Activated CD4-positive, alpha-beta T cell treated with anti-CD3 and anti-CD28 coated beads for 36 hours (primary cell): ENCODE data around the gene ANKRD1. TPM values are rescaled to one million over a fixed set of nuclear protein-coding genes. Genes with fewer than 3 reads are reported as not detected.

ENCODE experiments used
- ATAC-seq: fragments of 200-7000 bp; cut with Tn5 transposase; one replicate; pipeline ENCODE4 v1.10.0; 2021; ENCODE audit warnings: mild to moderate bottlenecking, moderate library complexity
- CTCF ChIA-PET: fragments of 350-600 bp; sonication (Branson Sonifier 250); formaldehyde crosslinking; loops from one replicate; lab custom pipeline; 2021; ENCODE audit warnings: antibody characterized with exemption; lab: Charles Lee
- POLR2A ChIA-PET: fragments of 350-600 bp; sonication (Branson Sonifier 250); formaldehyde crosslinking; loops from one replicate; lab custom pipeline; 2021; ENCODE audit warnings: antibody characterized with exemption, inconsistent platforms; lab: Charles Lee
- DNase-seq: peaks from one replicate; pipeline ENCODE4 v3.0.0-alpha.2; 2020
- H3K27ac Mint-ChIP-seq: one replicate; pipeline ENCODE4 v1.8.0; 2021; ENCODE audit warnings: mixed read lengths
- H3K27me3 Mint-ChIP-seq: one replicate; pipeline ENCODE4 v1.8.0; 2021; ENCODE audit warnings: mixed read lengths
- H3K36me3 Mint-ChIP-seq: one replicate; pipeline ENCODE4 v1.8.0; 2021; ENCODE audit warnings: low read depth, mixed read lengths
- H3K4me1 Mint-ChIP-seq: one replicate; pipeline ENCODE4 v1.8.0; 2021; ENCODE audit warnings: mixed read lengths
- H3K4me3 Mint-ChIP-seq: one replicate; pipeline ENCODE4 v1.8.0; 2021; ENCODE audit warnings: mild to moderate bottlenecking, moderate library complexity, mixed read lengths
- H3K9me3 Mint-ChIP-seq: one replicate; pipeline ENCODE4 v1.8.0; 2021; ENCODE audit warnings: low read depth, mixed read lengths
- intact Hi-C, 2 experiments: fragments of 100-400 bp; cut with DNase I in 1 of 2; cut with micrococcal nuclease in 1 of 2; formaldehyde crosslinking; loops; one replicate each; pipeline versions ENCODE4 v1.14.2 to v1.15.1; 2022 to 2024; cut with DNase I, micrococcal nuclease
- total RNA-seq, 2 experiments: library from RNA; stranded (reverse); gene quantifications; one replicate each; pipeline ENCODE4 v1.2.3, GENCODE V29; 2021

The ANKRD1 gene
- not detected for total RNA-seq

DNA sequence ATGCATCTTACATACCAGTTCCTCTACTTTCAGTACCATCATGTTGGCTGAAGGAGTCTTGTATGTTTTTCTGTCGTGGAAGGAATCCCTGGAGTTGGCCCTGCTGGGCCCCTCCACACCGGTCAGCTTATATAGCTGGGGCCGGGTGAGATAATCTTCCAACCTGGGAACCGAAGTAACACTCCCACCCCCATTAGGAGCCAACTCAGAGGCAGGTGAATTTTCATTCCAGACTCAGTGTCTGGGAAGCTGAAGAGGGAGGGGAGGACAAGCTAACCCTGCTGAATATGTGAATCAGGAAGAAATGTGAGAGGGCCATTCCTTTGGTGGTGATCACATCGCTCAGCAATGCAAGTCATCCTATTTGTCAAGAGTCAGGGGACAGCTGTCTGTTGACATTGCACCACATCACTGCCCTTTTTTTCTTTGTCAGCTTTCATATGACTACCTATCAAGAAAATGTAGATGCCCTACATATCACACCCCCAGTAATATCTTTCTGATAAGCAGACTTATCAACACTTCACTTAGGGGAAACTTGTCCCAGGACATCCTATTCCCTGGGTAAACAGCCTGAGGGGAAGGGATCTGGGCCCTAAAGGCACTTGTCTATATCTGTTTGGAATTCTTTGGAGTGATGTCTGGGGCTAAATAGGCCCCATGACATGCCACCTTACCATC lies at the start of gene ANKRD1:
TSS of gene ANKRD1 (minus strand) at position 102 of the 681 bp plus-strand sequence. CDS start at position 42, 60 bp downstream.
- Mint-ChIP-seq H3K27ac (no peak within 1 kb of the TSS), H3K36me3 (no peaks in the 10 kb centered on the region), H3K9me3 (no peaks in the 10 kb centered on the region), H3K4me3 (no peak within 1 kb of the TSS), H3K4me1 (no peaks in the 10 kb centered on the region), H3K27me3 (peaks cover 2% of the 10 kb centered on the region)
- ChIA-PET CTCF (interaction anchor here (0.6 to 3.0 kb wide), 3 partner anchors 8 to 752 kb away, joined by 3 to 16 read pairs (median 3); no protein-coding TSS in a partner anchor), POLR2A (interaction anchor here (0.5 kb wide), 1 partner anchor 230 kb away, joined by 3 read pairs; no protein-coding TSS in a partner anchor)
- ATAC-seq (no peak), DNase-seq (no peak)
- intact Hi-C loops: no loop called here

DNA sequence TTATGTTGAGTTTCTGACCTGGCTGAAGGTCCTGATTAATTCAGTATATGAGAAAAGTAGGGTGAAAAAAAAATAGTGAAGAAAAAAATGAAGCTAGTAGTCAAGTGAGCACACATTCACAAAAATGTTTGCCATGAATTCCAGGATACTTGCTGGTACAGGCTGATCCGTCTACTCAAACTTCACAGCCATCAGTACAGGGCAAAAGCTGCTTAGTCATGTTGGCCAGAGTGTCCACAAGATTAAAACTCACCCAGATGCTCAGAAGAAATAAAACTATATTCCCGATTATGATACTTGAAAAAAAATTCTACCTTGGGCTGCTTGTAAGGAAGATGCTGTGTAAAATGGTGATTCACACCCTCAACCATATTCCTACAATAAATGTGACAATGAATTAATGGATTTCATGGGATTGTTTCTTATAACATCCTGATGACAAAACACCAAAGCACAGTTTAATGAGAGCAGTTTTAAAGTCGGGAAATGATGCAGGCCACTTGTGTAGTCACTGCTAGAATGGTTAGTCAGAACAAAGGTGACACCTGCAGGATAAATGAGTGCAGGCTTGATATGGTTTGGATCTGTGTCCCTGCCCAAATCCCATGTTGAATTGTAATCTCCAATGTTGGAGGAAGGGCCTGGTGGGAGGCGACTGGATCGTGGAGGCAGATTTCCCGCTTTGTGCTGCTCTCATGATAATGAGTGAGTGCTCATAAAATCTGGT lies 49.2 kb upstream of the ANKRD1 start:
- intact Hi-C loops: no loop called here
- Mint-ChIP-seq H3K4me3 (no peak overlapping the region), H3K27me3 (peaks cover 7% of the 10 kb centered on the region), H3K27ac (no peak overlapping the region), H3K36me3 (no peaks in the 10 kb centered on the region), H3K4me1 (no peaks in the 10 kb centered on the region), H3K9me3 (no peaks in the 10 kb centered on the region)
- ChIA-PET POLR2A (no interaction called here), CTCF (interaction anchor here (0.6 kb wide), 1 partner anchor 89 kb away, joined by 3 read pairs; no protein-coding TSS in a partner anchor)
- no peak for DNase-seq
- ATAC-seq: no peak

DNA sequence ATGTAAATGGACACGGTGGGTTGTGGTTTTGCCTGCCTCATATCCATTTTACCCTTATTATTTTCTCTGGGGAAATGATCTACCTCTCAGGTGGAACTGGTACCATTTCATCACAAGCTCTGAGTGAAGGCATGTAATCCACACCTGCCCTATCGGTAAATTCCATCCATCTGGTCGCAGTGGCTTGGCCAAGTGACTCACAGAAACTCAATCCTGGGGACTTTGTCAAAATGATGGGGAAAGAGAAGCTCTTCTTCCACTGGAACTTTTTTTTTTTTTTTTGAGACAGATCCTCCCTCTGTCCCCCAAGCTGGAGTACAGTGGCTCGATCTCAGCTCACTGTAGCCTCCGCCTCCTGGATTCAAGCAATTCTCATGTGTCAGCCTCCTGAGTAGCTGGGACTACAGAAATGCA lies 48.2 kb upstream of the ANKRD1 start:
- intact Hi-C loops: no loop called here
- DNase-seq (no peak), ATAC-seq (no peak)
- no peaks in the 10 kb centered on the region for H3K9me3 Mint-ChIP-seq
- ChIA-PET CTCF (interaction anchor here (0.6 to 1.5 kb wide), 3 partner anchors 36 to 89 kb away, joined by 3 read pairs; no protein-coding TSS in a partner anchor), POLR2A (no interaction called here)
- H3K4me1 Mint-ChIP-seq: no peaks in the 10 kb centered on the region
- H3K27ac Mint-ChIP-seq: no peak overlapping the region
- H3K4me3 Mint-ChIP-seq: no peak overlapping the region
- peaks cover 7% of the 10 kb centered on the region for H3K27me3 Mint-ChIP-seq
- H3K36me3 Mint-ChIP-seq: no peaks in the 10 kb centered on the region

DNA sequence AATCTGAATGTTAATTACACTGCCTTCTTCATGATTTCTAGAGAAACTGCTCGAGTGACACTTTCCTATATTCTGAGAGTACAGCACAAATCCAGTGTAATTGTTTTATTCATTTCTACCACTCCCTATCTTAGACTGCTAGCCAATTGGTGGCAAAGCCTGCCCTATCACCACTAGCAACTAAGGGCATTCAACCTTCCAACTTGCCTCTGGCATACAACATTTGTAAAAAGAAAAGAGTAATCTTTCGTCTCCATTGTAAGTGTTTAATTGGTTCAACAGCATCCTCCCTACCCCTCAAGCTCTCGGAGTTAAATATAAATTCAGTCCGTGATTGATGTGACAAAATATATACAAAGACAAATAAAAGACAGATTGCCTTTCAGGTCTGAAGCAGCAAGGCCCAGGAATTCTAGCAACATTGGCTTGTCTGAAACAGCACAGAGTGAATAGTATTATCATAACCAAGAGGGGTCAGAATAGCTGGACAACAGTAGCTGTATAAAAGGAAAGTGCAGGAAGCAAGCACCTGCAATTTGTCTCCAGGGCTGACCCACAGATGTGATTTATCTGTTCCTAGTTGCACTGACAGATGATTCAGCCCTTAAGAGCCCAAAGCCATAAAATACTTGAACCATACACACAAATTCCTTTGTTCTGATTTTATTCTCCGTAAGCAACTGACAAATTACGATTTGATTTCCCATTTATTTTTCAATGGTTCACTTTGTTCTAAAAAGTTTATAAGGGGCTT lies 47.6 kb upstream of the ANKRD1 start:
- no peak overlapping the region for H3K27ac Mint-ChIP-seq
- ChIA-PET CTCF (interaction anchor here (0.6 to 1.5 kb wide), 2 partner anchors 37 to 38 kb away, joined by 3 read pairs; no protein-coding TSS in a partner anchor), POLR2A (no interaction called here)
- intact Hi-C loops: no loop called here
- peaks cover 7% of the 10 kb centered on the region for H3K27me3 Mint-ChIP-seq
- H3K9me3 Mint-ChIP-seq: no peaks in the 10 kb centered on the region
- H3K4me3 Mint-ChIP-seq: no peak overlapping the region
- no peaks in the 10 kb centered on the region for H3K4me1 Mint-ChIP-seq
- H3K36me3 Mint-ChIP-seq: no peaks in the 10 kb centered on the region
- ATAC-seq: no peak
- DNase-seq: no peak

DNA sequence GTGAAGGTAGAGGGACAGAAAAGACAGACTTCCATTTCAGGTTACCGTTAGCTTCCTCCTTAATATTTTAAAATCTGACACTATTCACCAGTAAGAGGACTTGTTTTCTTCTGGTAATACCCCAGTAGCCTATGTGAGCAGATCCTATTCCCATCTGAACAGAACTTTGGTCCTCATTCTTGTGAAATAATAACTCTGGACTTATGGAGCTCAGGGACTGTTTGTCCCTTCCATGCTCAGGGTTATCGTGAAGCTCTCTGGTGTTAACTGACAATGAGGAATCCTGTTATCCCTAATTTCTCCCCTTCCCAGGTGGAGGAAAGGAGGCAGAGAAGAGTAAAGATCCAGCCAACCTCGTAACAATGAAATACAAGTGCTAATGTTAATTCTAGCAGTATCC lies 47.0 kb upstream of the ANKRD1 start:
- Mint-ChIP-seq H3K36me3 (no peaks in the 10 kb centered on the region), H3K27ac (no peak overlapping the region), H3K4me3 (no peak overlapping the region), H3K27me3 (peaks cover 7% of the 10 kb centered on the region), H3K9me3 (no peaks in the 10 kb centered on the region), H3K4me1 (no peaks in the 10 kb centered on the region)
- ATAC-seq (no peak), DNase-seq (no peak)
- CTCF ChIA-PET: interaction anchor here (1.5 to 1.8 kb wide), 2 partner anchors 13 to 57 kb away, joined by 6 read pairs; no protein-coding TSS in a partner anchor
- intact Hi-C loops: no loop called here
- POLR2A ChIA-PET: no interaction called here

DNA sequence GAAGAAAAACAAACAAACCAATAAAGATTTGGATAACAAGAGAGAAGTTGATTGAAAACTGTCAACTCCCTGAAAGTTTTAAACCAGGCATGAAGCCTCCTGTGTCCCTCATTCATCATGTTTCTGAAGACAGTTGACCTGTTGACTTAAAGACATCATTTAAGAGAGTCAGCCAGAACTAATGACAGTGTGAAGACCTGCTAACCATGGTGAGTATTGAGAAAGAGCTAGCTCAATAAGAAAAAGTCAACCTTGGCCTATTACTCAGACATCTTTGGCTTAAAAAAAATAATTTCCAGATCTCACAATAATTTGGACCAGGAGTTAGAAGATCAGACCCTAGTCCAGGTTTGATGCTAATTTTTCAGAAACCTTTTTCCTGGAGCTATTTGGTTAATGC lies 45.3 kb upstream of the ANKRD1 start:
- CTCF ChIA-PET: interaction anchor here (0.7 to 1.8 kb wide), 3 partner anchors 41 to 224 kb away, joined by 3 to 6 read pairs (median 4); no protein-coding TSS in a partner anchor
- H3K27ac Mint-ChIP-seq: no peak overlapping the region
- intact Hi-C loops: no loop called here
- no peaks in the 10 kb centered on the region for H3K9me3 Mint-ChIP-seq
- POLR2A ChIA-PET: no interaction called here
- DNase-seq (no peak), ATAC-seq (no peak)
- H3K36me3 Mint-ChIP-seq: no peaks in the 10 kb centered on the region
- H3K4me3 Mint-ChIP-seq: no peak overlapping the region
- peaks cover 7% of the 10 kb centered on the region for H3K27me3 Mint-ChIP-seq
- no peaks in the 10 kb centered on the region for H3K4me1 Mint-ChIP-seq

DNA sequence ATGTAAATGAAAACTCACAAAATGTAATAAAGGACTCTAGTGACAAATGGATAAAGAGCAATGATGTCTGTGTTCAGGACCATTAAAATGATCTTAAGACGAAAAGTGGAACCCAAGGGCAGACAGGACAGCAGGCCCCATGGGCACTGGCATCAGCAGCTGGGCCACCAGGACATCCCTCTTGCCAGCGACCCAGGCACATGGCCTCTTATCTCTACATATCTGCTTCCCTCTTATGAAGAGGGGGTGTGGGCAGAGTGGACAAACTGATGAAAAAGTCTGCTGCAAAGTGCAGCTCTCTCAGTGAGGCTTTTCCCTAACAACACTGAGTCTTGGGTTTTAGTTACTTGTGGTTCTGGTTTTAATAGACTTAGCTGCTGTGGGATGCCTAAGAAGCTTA lies 44.8 kb upstream of the ANKRD1 start:
- CTCF ChIA-PET: interaction anchor here (1.6 kb wide), 1 partner anchor 41 kb away, joined by 4 read pairs; no protein-coding TSS in a partner anchor
- intact Hi-C loops: no loop called here
- no peaks in the 10 kb centered on the region for H3K4me1 Mint-ChIP-seq
- no peak overlapping the region for H3K27ac Mint-ChIP-seq
- POLR2A ChIA-PET: no interaction called here
- H3K9me3 Mint-ChIP-seq: no peaks in the 10 kb centered on the region
- H3K4me3 Mint-ChIP-seq: no peak overlapping the region
- peaks cover 6% of the 10 kb centered on the region for H3K27me3 Mint-ChIP-seq
- H3K36me3 Mint-ChIP-seq: no peaks in the 10 kb centered on the region
- no peak for ATAC-seq
- no peak for DNase-seq

DNA sequence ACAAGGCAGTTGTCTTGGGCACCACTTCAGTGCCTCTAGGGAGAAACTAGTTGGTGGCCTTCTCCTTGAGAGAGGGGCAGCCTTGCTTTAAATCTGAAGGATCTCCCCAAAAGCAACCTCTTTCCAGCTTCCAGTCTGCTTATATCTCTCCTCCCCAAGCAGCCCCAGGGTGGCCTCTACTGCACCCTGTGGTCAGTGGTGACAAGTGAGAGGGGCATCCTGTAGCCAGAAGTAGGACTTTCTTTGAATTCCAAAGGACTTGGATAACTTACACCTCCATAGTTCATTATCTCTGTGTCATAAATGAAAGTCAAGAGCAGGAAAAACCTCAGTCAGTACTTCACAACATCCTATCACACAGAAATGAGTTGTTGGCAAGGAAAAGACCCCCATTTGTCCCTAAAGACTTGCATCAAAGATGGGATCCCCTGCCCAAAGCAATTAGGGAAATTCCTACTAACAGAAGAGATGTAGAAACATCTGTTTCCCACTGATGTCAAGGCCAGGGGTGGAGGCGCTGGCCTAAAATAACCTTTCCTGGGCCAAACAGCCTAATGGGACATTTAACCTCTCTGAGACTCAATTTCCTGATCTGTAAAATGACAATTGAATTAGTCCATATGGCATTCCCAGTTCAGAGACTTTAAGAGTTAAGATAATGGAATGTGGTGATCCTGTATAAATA lies 44.0 kb upstream of the ANKRD1 start:
- no peak overlapping the region for H3K4me3 Mint-ChIP-seq
- intact Hi-C loops: no loop called here
- no peaks in the 10 kb centered on the region for H3K9me3 Mint-ChIP-seq
- H3K27ac Mint-ChIP-seq: no peak overlapping the region
- POLR2A ChIA-PET: no interaction called here
- DNase-seq: no peak
- no peak for ATAC-seq
- no peaks in the 10 kb centered on the region for H3K36me3 Mint-ChIP-seq
- H3K27me3 Mint-ChIP-seq: peaks cover 6% of the 10 kb centered on the region
- H3K4me1 Mint-ChIP-seq: no peaks in the 10 kb centered on the region
- CTCF ChIA-PET: interaction anchor here (0.8 to 1.6 kb wide), 2 partner anchors 42 to 243 kb away, joined by 3 to 4 read pairs; no protein-coding TSS in a partner anchor

DNA sequence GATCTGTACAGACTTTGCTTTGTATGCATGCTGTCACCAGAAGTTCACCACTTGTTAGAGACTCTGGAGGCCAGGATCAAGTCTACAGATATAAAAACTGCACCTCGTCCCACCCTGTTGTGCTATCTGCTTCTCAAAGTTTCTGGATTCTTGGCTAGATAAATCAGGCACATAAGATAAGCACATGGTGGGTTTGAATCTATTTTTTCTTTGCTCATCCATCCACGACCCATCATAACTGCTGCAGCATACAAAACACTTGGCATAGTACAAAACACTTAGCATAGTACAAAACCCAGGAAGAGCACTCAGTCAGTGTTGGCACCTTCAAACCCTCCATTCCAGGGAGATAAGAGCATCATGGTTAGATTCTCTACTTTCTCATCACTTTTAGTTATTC lies 42.4 kb upstream of the ANKRD1 start:
- CTCF ChIA-PET: no interaction called here
- intact Hi-C loops: no loop called here
- H3K27ac Mint-ChIP-seq: no peak overlapping the region
- peaks cover 4% of the 10 kb centered on the region for H3K27me3 Mint-ChIP-seq
- POLR2A ChIA-PET: no interaction called here
- no peaks in the 10 kb centered on the region for H3K36me3 Mint-ChIP-seq
- ATAC-seq (no peak), DNase-seq (no peak)
- no peaks in the 10 kb centered on the region for H3K4me1 Mint-ChIP-seq
- H3K9me3 Mint-ChIP-seq: no peaks in the 10 kb centered on the region
- H3K4me3 Mint-ChIP-seq: no peak overlapping the region

DNA sequence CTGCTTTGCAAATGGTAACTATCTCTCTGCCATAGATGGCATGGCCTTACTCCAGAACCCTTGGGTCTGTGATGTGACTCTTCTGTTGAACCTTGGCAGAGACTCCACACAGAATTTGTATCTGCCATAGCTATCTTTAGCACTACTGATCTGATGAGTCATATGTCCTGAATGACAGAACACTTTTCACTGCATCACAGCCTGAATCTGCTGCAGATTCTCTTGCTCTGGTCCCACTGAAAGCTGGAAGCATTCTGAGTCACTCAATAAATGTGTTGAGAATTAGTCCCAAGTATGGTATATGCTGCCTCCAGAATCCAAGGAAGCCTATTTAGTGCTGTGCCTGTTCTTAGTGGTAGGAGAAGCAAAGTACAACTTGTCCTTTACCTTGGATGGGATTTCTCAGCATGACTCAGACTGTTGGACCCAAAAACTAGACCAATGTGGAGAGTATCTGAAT lies 39.5 kb upstream of the ANKRD1 start:
- POLR2A ChIA-PET: interaction anchor here (0.6 kb wide), 2 partner anchors 43 to 78 kb away, joined by 3 to 4 read pairs; no protein-coding TSS in a partner anchor
- CTCF ChIA-PET: interaction anchor here (0.8 to 1.5 kb wide), 2 partner anchors 45 to 70 kb away, joined by 3 to 4 read pairs; no protein-coding TSS in a partner anchor

More for the DNA sequence above, 39.5 kb upstream of the ANKRD1 start:
- Mint-ChIP-seq H3K4me1 (no peaks in the 10 kb centered on the region), H3K36me3 (no peaks in the 10 kb centered on the region), H3K27ac (no peak overlapping the region), H3K27me3 (no peaks in the 10 kb centered on the region), H3K9me3 (no peaks in the 10 kb centered on the region), H3K4me3 (no peak overlapping the region)
- ATAC-seq: peak; percentile 89
- peak; percentile 17 for DNase-seq
- intact Hi-C loops: no loop called here
